ENCODE data around the gene WNT11.

DNA sequence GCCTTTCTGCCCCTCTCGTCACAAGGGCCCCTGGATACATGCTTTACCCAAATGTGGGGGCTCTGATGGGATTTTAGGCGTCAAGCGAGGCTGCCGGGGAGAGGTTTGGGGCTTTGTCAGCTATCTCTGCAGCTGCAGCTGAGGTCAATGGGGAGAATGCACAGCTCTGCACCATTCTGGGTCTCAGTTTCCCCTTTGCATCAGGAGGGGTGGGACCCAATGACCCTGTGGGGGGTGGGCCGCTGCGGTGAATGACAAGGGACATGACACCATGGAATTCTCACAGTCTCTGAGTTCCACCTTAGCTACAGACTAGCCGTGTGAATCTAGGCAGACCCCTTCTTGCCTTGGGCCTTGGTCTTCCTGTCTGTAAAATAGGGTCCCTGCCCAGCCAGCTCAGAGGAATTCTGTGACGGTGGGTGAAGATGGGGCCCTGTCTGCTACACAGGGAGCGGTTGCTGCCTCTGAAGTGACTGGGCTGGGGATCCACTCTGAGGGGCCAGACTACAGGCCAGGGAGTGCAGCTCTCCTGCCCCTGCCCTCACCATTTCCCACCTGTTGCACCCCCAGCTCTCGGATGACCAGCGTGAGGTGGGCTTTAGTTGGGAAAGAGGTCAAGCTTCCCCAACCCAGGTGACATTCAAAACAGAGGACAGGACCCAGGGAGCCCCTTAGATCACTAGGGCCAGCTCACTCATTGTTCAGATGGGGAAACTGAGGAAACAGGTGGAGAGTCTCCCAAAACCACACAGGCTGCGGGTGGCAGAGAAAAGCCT, 35.9 kb upstream of the WNT11 start:
- TF ChIP-seq, protein P1, sequence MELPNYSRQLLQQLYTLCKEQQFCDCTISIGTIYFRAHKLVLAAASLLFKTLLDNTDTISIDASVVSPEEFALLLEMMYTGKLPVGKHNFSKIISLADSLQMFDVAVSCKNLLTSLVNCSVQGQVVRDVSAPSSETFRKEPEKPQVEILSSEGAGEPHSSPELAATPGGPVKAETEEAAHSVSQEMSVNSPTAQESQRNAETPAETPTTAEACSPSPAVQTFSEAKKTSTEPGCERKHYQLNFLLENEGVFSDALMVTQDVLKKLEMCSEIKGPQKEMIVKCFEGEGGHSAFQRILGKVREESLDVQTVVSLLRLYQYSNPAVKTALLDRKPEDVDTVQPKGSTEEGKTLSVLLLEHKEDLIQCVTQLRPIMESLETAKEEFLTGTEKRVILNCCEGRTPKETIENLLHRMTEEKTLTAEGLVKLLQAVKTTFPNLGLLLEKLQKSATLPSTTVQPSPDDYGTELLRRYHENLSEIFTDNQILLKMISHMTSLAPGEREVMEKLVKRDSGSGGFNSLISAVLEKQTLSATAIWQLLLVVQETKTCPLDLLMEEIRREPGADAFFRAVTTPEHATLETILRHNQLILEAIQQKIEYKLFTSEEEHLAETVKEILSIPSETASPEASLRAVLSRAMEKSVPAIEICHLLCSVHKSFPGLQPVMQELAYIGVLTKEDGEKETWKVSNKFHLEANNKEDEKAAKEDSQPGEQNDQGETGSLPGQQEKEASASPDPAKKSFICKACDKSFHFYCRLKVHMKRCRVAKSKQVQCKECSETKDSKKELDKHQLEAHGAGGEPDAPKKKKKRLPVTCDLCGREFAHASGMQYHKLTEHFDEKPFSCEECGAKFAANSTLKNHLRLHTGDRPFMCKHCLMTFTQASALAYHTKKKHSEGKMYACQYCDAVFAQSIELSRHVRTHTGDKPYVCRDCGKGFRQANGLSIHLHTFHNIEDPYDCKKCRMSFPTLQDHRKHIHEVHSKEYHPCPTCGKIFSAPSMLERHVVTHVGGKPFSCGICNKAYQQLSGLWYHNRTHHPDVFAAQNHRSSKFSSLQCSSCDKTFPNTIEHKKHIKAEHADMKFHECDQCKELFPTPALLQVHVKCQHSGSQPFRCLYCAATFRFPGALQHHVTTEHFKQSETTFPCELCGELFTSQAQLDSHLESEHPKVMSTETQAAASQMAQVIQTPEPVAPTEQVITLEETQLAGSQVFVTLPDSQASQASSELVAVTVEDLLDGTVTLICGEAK (IDR thresholded peaks at IDR 0.05): no peak
- TF ChIP-seq, protein P1 (CRISPR knock-in tag; IDR thresholded peaks at IDR 0.05): no peak
- TF ChIP-seq ZNF841 (CRISPR knock-in tag; IDR thresholded peaks at IDR 0.05; ENCODE audit: borderline replicate concordance) (no peak), MAZ (IDR thresholded peaks at IDR 0.05; ENCODE audit: borderline replicate concordance, low read depth, low read length) (no peak), MAZ (CRISPR knock-in tag; IDR thresholded peaks at IDR 0.05; ENCODE audit: low read depth) (no peak)
- TF ChIP-seq, protein P2, sequence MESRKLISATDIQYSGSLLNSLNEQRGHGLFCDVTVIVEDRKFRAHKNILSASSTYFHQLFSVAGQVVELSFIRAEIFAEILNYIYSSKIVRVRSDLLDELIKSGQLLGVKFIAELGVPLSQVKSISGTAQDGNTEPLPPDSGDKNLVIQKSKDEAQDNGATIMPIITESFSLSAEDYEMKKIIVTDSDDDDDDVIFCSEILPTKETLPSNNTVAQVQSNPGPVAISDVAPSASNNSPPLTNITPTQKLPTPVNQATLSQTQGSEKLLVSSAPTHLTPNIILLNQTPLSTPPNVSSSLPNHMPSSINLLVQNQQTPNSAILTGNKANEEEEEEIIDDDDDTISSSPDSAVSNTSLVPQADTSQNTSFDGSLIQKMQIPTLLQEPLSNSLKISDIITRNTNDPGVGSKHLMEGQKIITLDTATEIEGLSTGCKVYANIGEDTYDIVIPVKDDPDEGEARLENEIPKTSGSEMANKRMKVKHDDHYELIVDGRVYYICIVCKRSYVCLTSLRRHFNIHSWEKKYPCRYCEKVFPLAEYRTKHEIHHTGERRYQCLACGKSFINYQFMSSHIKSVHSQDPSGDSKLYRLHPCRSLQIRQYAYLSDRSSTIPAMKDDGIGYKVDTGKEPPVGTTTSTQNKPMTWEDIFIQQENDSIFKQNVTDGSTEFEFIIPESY (CRISPR knock-in tag; IDR thresholded peaks at IDR 0.05): no peak
